SK-N-SH (cell line): ENCODE measurements around the gene MARK3. TPM values are rescaled to one million over a fixed set of nuclear protein-coding genes. Genes with fewer than 3 reads are reported as not detected.

ENCODE experiments used
- CTCF ChIA-PET: fragments of 300-600, 350-600 bp; formaldehyde crosslinking; extraction: SDS; loops from one replicate; lab custom pipeline; 2021; lab: Yijun Ruan, JAX
- POLR2A ChIA-PET: fragments of 350-600 bp; sonication (Branson Sonifier 250); formaldehyde crosslinking; extraction: SDS; loops from one replicate; lab custom pipeline; 2020; ENCODE audit warnings: antibody characterized with exemption, inconsistent platforms; lab: Yijun Ruan, JAX
- DNase-seq: peaks from one replicate; pipeline ENCODE4 v3.0.0; 2012
- H2AFZ ChIP-seq: fragments of 200-600 bp; sonication (generic); 2 replicates; pipeline ENCODE4 v1.8.1; 2016; ENCODE audit warnings: antibody characterized with exemption, mild to moderate bottlenecking, low read depth
- H3F3A ChIP-seq: fragments of 200-600 bp; sonication (generic); replicated peaks from 2 replicates; pipeline ENCODE3; 2016; ENCODE audit warnings: antibody characterized with exemption, mild to moderate bottlenecking; ENCODE audit not compliant: insufficient read depth
- H3K27ac ChIP-seq, 2 experiments: fragments of 200-500 bp in 1 of 2; fragments of 200-600 bp in 1 of 2; sonication (Bioruptor generic) in 1 of 2; sonication (generic), shearing (Covaris generic) in 1 of 2; 2 replicates each; pipeline versions ENCODE4 v1.5.1 to v1.6.1; 2014 to 2016; ENCODE audit warnings: low read depth in 2 of 2, inconsistent platforms in 1 of 2, low read length in 1 of 2, mild to moderate bottlenecking in 1 of 2, mixed read lengths in 1 of 2
- H3K27me3 ChIP-seq: fragments of 200-600 bp; sonication (generic), shearing (Covaris generic); 2 replicates; pipeline ENCODE4 v1.6.1; 2016; ENCODE audit warnings: mixed run types; ENCODE audit not compliant: insufficient read depth
- H3K36me3 ChIP-seq, 2 experiments: fragments of 200-500 bp in 1 of 2; fragments of 200-600 bp in 1 of 2; sonication (Bioruptor generic) in 1 of 2; sonication (generic) in 1 of 2; replicated peaks in 1 of 2; 2 replicates each; pipeline versions ENCODE3 to v1.5.1; 2014 to 2016; ENCODE audit warnings: low read length in 1 of 2, mild to moderate bottlenecking in 1 of 2; ENCODE audit not compliant: insufficient read depth in 2 of 2, control insufficient read depth in 1 of 2
- H3K4me1 ChIP-seq, 2 experiments: fragments of 200-500 bp in 1 of 2; fragments of 200-600 bp in 1 of 2; sonication (Bioruptor generic) in 1 of 2; sonication (generic), shearing (Covaris generic) in 1 of 2; 2 replicates each; pipeline versions ENCODE4 v1.5.1 to v1.6.1; 2014 to 2016; ENCODE audit warnings: low read depth in 1 of 2, low read length in 1 of 2, mixed run types in 1 of 2; ENCODE audit not compliant: insufficient read depth in 2 of 2, control insufficient read depth in 1 of 2
- H3K4me2 ChIP-seq: fragments of 200-600 bp; sonication (generic), shearing (Covaris generic); 2 replicates; pipeline ENCODE4 v1.6.1; 2017; ENCODE audit warnings: mixed run types
- H3K4me3 ChIP-seq, 2 experiments: fragments of 200-500 bp in 1 of 2; fragments of 200-600 bp in 1 of 2; sonication (Bioruptor generic) in 1 of 2; sonication (generic), shearing (Covaris generic) in 1 of 2; 2 replicates each; pipeline versions ENCODE4 v1.5.1 to v1.8.1; 2014 to 2016; ENCODE audit warnings: low read depth in 2 of 2, inconsistent platforms in 1 of 2, low read length in 1 of 2, mild to moderate bottlenecking in 1 of 2, mixed read lengths in 1 of 2, moderate library complexity in 1 of 2
- H3K79me2 ChIP-seq: fragments of 200-600 bp; sonication (generic); 2 replicates; pipeline ENCODE4 v1.8.1; 2017; ENCODE audit warnings: mild to moderate bottlenecking; ENCODE audit not compliant: insufficient read depth
- H3K9ac ChIP-seq: fragments of 200-600 bp; sonication (generic); 2 replicates; pipeline ENCODE4 v1.6.1; 2017; ENCODE audit warnings: mixed run types
- H3K9me2 ChIP-seq: fragments of 200-600 bp; sonication (generic); 2 replicates; pipeline ENCODE4 v1.6.1; 2017; ENCODE audit warnings: mixed run types
- H3K9me3 ChIP-seq: fragments of 200-600 bp; sonication (generic); 2 replicates; pipeline ENCODE4 v1.6.1; 2017; ENCODE audit warnings: mixed run types, mild to moderate bottlenecking, moderate library complexity
- H4K20me1 ChIP-seq: fragments of 200-600 bp; sonication (generic); 2 replicates; pipeline ENCODE4 v1.6.1; 2017; ENCODE audit warnings: mild to moderate bottlenecking, mixed run types; ENCODE audit not compliant: insufficient read depth
- CHD2 ChIP-seq: fragments of 150-350 bp; IDR thresholded peaks from 2 replicates; pipeline ENCODE4 v1.6.1; 2018; ENCODE audit warnings: low read length; ENCODE audit not compliant: partially characterized antibody
- ELF1 ChIP-seq: IDR thresholded peaks from 2 replicates; pipeline ENCODE4 v1.4.0; 2012
- FOSL2 ChIP-seq: IDR thresholded peaks from 2 replicates; pipeline ENCODE4 v1.4.0; 2012; ENCODE audit warnings: low read depth, mild to moderate bottlenecking, moderate library complexity, borderline replicate concordance
- FOXJ3 ChIP-seq: sonication (generic); formaldehyde crosslinking; IDR thresholded peaks from 2 replicates; pipeline ENCODE4 v1.5.1; 2020; ENCODE audit warnings: mild to moderate bottlenecking, missing genetic modification reagents
- MEF2A ChIP-seq: IDR thresholded peaks from 2 replicates; pipeline ENCODE4 v1.4.0; 2012; ENCODE audit warnings: low read depth, borderline replicate concordance
- MXI1 ChIP-seq: IDR thresholded peaks from 2 replicates; pipeline ENCODE4 v1.6.1; 2012; ENCODE audit warnings: mild to moderate bottlenecking, low read depth, low read length, improper control_type of control experiment
- RFX5 ChIP-seq: IDR thresholded peaks from 2 replicates; pipeline ENCODE4 v1.6.1; 2012; ENCODE audit warnings: mild to moderate bottlenecking, improper control_type of control experiment, low read length
- TAF1 ChIP-seq: IDR thresholded peaks from 2 replicates; pipeline ENCODE4 v1.6.1; 2012; ENCODE audit warnings: low read depth, mild to moderate bottlenecking, low read length, moderate library complexity, borderline replicate concordance
- TCF12 ChIP-seq: IDR thresholded peaks from 2 replicates; pipeline ENCODE4 v1.4.0; 2012
- YY1 ChIP-seq: IDR thresholded peaks from 2 replicates; pipeline ENCODE4 v1.4.0; 2012; ENCODE audit warnings: low read depth, mild to moderate bottlenecking
- WGBS: methylation state at CpG from one replicate; pipeline ENCODE4 v1.1.6; 2017; ENCODE audit warnings: low lambda C conversion rate; 5-methylcytosine and 5-hydroxymethylcytosine counted together
- polyA plus RNA-seq, 3 experiments: library from polyadenylated mRNA; depleted of rRNA; stranded (reverse); fragments of >200 nt; gene quantifications; 2 replicates each; pipeline ENCODE4 v1.2.3, GENCODE V29; 2012
- TF ChIP-seq, protein P1 (sequence below): IDR thresholded peaks from 2 replicates; pipeline ENCODE4 v1.4.0; 2012; ENCODE audit warnings: low read depth, borderline replicate concordance
- TF ChIP-seq, protein P2 (sequence below): fragments of 150-350 bp; IDR thresholded peaks from 2 replicates; pipeline ENCODE4 v1.6.1; 2016; ENCODE audit warnings: mild to moderate bottlenecking, low read depth, low read length
- TF ChIP-seq, protein P3 (sequence below): IDR thresholded peaks from 2 replicates; pipeline ENCODE4 v1.4.0; 2012; ENCODE audit warnings: low read depth
- TF ChIP-seq, protein P4 (sequence below): IDR thresholded peaks from 2 replicates; pipeline ENCODE4 v1.6.1; 2012; ENCODE audit warnings: mild to moderate bottlenecking, low read depth, low read length, moderate library complexity
- TF ChIP-seq, protein P5 (sequence below): fragments of 200-600 bp; sonication (generic); IDR thresholded peaks from 2 replicates; pipeline ENCODE4 v1.6.1; 2017; ENCODE audit warnings: antibody characterized with exemption, mild to moderate bottlenecking, moderate library complexity

MARK3 gene
- polyA plus RNA-seq, 1 of the 3 experiments (the other 2 are of a cell fraction), result 73.4 TPM

DNA sequence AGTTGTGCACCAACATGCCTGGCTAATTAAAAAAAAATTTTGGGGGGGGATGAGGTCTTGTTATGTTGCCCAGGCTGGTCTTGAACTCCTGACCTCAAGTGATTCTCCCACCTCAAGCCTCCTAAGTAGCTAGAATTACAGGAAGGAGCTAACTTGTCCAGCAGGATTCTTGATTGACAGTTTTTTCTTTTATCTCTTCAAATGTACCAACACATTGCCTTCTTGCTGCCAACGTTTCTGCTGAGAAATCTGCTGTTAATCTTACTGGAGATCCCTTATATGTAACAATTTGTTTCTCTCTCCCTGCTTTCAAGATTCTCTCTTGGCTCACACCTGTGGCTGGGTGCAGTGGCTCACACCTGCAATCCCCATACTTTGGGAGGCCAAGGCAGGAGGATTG is 22.4 kb upstream of the MARK3 start:
- H3K36me3 ChIP-seq, result no peaks in the 10 kb centered on the region
- peaks cover 10% of the 10 kb centered on the region; the same call in 1 of the 2 replicates for H3K9me3 ChIP-seq
- no peaks in the 10 kb centered on the region for H4K20me1 ChIP-seq
- no peaks in the 10 kb centered on the region for H3K9me2 ChIP-seq
- H3K4me3 ChIP-seq, result no peak overlapping the region
- no peaks in the 10 kb centered on the region for H3K27me3 ChIP-seq
- ChIA-PET CTCF (interaction anchor here (1.3 to 1.8 kb wide), 2 partner anchors 8 to 28 kb away, joined by 5 to 6 read pairs; no protein-coding TSS in a partner anchor), POLR2A (no interaction called here)
- TF ChIP-seq TAF1, result no peak
- TF ChIP-seq, protein P1, sequence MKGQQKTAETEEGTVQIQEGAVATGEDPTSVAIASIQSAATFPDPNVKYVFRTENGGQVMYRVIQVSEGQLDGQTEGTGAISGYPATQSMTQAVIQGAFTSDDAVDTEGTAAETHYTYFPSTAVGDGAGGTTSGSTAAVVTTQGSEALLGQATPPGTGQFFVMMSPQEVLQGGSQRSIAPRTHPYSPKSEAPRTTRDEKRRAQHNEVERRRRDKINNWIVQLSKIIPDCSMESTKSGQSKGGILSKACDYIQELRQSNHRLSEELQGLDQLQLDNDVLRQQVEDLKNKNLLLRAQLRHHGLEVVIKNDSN, result 0 out of 2 replicates have a peak, but pooled peaks have one; percentile 40
- TF ChIP-seq, protein P2, sequence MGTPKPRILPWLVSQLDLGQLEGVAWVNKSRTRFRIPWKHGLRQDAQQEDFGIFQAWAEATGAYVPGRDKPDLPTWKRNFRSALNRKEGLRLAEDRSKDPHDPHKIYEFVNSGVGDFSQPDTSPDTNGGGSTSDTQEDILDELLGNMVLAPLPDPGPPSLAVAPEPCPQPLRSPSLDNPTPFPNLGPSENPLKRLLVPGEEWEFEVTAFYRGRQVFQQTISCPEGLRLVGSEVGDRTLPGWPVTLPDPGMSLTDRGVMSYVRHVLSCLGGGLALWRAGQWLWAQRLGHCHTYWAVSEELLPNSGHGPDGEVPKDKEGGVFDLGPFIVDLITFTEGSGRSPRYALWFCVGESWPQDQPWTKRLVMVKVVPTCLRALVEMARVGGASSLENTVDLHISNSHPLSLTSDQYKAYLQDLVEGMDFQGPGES, result no peak
- no peak for TF ChIP-seq MEF2A
- no peak overlapping the region for H3K4me2 ChIP-seq
- H3K9ac ChIP-seq, result no peak overlapping the region
- no peak overlapping the region for H2AFZ ChIP-seq
- no peaks in the 10 kb centered on the region for H3K79me2 ChIP-seq
- 0% methylated on average over 1 of the region's 1 CpG for WGBS
- no peak overlapping the region for H3K27ac ChIP-seq
- no peaks in the 10 kb centered on the region for H3K4me1 ChIP-seq
- DNase-seq, result no peak
- peaks cover 15% of the 10 kb centered on the region for H3F3A ChIP-seq

DNA sequence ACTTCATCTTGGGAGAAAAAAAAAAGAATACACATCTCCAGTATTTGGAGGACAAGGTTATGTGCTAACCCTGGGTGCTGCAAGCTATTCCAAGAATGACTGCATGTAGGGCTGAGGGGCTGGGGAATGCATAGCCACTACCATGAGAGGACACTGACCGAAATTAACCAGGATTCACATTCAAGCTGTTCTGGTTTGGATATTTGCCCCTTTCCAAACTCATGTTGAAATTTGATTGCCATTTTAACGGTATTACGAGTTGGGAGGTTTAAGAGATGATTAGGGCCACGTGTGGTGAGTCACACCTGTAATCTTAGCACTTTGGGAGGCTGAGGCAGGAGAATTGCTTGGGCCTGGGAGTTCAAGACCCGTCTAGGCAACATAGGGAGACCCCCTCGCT is 18.5 kb upstream of the MARK3 start:
- Histone ChIP-seq H3K27me3 (no peaks in the 10 kb centered on the region), H3K9ac (no peak overlapping the region), H3K4me3 (no peak overlapping the region), H2AFZ (no peak overlapping the region), H3K36me3 (no peaks in the 10 kb centered on the region), H3K4me1 (no peaks in the 10 kb centered on the region), H4K20me1 (no peaks in the 10 kb centered on the region), H3K4me2 (no peak overlapping the region), H3K79me2 (no peaks in the 10 kb centered on the region), H3K9me2 (no peaks in the 10 kb centered on the region), H3K9me3 (peaks cover 10% of the 10 kb centered on the region; the same call in 1 of the 2 replicates), H3F3A (peaks cover 14% of the 10 kb centered on the region), H3K27ac (no peak overlapping the region)
- WGBS, result 80% methylated on average over 6 of the region's 6 CpGs
- POLR2A ChIA-PET, result no interaction called here
- CTCF ChIA-PET, result interaction anchor here (1.0 kb wide), 1 partner anchor 16 kb away, joined by 4 read pairs; no protein-coding TSS in a partner anchor
- DNase-seq, result no peak
- TF ChIP-seq YY1, result no peak
- TF ChIP-seq ELF1, result no peak
- TF ChIP-seq MXI1, result no peak
- TF ChIP-seq, protein P3, sequence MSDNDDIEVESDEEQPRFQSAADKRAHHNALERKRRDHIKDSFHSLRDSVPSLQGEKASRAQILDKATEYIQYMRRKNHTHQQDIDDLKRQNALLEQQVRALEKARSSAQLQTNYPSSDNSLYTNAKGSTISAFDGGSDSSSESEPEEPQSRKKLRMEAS, result no peak
- TF ChIP-seq RFX5, result no peak
- TF ChIP-seq MEF2A, result no peak
- TF ChIP-seq FOXJ3 (CRISPR knock-in tag), result no peak
- TF ChIP-seq, protein P4, sequence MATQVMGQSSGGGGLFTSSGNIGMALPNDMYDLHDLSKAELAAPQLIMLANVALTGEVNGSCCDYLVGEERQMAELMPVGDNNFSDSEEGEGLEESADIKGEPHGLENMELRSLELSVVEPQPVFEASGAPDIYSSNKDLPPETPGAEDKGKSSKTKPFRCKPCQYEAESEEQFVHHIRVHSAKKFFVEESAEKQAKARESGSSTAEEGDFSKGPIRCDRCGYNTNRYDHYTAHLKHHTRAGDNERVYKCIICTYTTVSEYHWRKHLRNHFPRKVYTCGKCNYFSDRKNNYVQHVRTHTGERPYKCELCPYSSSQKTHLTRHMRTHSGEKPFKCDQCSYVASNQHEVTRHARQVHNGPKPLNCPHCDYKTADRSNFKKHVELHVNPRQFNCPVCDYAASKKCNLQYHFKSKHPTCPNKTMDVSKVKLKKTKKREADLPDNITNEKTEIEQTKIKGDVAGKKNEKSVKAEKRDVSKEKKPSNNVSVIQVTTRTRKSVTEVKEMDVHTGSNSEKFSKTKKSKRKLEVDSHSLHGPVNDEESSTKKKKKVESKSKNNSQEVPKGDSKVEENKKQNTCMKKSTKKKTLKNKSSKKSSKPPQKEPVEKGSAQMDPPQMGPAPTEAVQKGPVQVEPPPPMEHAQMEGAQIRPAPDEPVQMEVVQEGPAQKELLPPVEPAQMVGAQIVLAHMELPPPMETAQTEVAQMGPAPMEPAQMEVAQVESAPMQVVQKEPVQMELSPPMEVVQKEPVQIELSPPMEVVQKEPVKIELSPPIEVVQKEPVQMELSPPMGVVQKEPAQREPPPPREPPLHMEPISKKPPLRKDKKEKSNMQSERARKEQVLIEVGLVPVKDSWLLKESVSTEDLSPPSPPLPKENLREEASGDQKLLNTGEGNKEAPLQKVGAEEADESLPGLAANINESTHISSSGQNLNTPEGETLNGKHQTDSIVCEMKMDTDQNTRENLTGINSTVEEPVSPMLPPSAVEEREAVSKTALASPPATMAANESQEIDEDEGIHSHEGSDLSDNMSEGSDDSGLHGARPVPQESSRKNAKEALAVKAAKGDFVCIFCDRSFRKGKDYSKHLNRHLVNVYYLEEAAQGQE, result no peak
- TF ChIP-seq, protein P2, result no peak
- TF ChIP-seq FOSL2, result no peak
- TF ChIP-seq TCF12, result no peak
- TF ChIP-seq, protein P5, sequence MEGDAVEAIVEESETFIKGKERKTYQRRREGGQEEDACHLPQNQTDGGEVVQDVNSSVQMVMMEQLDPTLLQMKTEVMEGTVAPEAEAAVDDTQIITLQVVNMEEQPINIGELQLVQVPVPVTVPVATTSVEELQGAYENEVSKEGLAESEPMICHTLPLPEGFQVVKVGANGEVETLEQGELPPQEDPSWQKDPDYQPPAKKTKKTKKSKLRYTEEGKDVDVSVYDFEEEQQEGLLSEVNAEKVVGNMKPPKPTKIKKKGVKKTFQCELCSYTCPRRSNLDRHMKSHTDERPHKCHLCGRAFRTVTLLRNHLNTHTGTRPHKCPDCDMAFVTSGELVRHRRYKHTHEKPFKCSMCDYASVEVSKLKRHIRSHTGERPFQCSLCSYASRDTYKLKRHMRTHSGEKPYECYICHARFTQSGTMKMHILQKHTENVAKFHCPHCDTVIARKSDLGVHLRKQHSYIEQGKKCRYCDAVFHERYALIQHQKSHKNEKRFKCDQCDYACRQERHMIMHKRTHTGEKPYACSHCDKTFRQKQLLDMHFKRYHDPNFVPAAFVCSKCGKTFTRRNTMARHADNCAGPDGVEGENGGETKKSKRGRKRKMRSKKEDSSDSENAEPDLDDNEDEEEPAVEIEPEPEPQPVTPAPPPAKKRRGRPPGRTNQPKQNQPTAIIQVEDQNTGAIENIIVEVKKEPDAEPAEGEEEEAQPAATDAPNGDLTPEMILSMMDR, result no peak
- TF ChIP-seq, protein P1, result no peak
- TF ChIP-seq CHD2, result no peak
